ENCODE results near the gene MRPL23.
"Not testable (repeated sequence)": the region's sequence is repeated elsewhere in the genome, so short reads cannot be mapped to it uniquely, and the experiment has no call there.

MRPL23 gene

DNA sequence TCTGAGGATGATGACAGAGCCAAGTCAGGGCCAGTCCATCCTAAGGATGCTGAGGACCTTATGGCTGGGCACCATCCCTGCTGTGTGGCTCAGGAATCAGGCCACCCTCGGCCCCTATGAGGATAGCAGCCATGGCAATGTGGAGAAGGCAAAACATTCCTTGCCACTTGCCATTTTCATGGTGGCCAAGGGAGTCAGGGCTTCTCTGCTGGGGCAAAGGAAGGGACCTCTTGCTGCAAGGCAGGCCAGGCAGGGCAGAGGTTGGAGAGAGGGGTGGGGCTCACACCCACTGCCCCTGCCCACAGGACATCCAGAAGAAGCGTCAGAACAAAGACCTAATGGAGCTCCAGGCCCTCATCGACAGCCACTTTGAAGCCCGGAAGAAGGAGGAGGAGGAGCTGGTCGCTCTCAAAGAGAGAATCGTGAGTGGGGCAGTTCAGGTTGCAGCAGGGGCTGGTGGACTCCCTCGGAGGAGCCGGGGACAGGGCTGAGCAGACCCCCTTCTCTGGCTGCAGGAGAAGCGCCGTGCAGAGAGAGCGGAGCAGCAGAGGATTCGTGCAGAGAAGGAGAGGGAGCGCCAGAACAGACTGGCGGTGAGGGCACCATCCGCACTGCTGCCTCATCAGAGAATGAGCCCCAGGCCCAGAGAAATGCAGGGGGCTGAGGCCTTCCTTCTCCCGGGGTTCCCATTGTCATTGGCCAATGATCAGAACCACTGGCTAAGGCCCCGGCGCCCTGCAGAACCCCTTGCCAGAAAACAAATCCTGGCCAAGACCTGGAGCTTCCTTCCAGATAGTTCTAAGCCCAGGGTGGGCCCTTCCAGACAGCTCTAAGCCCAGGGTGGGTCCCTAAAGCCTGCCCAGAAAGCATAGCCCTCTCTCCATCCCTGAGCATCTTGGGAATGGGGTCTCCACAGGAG, 13.5 kb upstream of the MRPL23 start:
- no peak for DNase-seq (ENCODE audit: low read depth, low spot score)

DNA sequence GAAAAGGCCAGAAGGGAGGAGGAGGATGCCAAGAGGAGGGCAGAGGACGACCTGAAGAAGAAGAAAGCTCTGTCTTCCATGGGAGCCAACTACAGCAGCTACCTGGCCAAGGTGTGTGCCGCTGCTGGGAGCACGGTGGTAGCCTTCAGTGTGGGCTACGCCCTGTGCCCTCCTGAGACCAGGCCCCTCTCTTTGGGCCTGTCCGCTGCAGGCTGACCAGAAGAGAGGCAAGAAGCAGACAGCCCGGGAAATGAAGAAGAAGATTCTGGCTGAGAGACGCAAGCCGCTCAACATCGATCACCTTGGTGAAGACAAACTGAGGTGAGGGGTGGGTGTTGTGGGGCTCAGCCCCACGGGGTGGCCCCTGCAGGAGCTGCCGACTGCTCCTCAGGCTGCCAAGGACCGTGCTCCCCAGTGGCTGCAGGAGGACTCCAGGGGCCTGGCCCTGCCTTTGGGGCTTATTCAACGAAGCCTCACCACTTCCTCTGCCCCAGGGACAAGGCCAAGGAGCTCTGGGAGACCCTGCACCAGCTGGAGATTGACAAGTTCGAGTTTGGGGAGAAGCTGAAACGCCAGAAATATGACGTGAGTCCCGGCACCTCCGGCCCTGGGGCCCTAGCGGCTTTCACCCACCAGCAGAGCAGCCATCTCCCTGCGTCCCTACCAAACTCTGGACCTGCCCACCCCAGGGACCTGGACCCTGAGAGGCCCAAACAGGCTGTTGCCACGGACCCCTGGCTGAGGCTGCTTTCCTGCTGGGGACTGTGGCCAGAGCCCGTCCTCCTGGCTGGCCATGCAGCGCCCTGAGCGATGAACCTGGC, 12.6 kb upstream of the MRPL23 start:
- DNase-seq (ENCODE audit: low read depth, low spot score) = no peak

DNA sequence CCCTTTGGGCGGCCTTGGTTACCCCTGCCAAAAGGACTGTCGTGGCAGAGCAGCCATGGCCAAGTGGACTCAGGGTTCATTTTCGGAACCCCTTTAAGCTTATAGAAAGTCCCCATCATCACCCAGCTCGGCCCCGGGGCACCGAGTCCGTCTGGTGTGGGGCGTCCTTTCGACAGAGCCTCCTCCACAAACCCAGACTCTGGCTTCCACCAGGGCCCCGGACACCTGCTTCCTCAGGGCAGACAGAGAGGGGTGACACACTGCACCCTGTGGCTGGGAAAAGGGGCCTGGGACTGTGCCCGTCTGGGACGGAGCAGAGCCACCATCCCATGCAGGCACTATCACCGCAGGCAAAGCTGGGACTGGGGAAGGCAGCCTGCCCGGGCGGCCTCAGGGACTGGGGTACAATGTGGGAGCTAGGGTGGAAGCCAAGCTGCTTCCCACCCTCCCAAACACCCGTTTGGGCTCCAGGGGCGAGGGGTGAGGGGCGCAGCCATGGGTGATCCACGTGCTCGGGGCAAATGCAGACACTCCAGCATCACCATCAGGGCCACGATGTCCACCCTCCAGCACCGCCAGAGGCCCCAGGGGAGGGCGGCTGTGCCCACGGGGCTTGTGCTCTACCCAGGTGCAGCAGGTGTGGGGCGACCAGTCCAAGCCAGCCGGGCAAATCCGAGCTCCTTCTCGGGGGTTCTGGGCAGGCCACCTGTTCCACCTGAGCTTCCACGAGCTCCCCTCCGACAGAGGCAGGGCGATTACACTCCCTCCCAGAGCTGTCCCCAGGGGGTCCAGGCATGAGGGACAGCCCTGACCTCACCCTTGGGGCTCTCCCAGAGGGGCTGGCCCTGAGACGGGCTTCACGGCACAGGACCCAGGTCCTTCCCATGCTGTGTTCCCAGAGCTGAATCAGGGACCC, 11.7 kb upstream of the MRPL23 start:
- no peak for DNase-seq (ENCODE audit: low read depth, low spot score)

GRCh38 chr11:1936072-1936780, 10.9 kb upstream of the MRPL23 start:
- DNase-seq (ENCODE audit: low read depth, low spot score) = no peak

- no peak for DNase-seq (ENCODE audit: low read depth, low spot score)
Measured at GRCh38 chr11:1936781-1937615, 10.1 kb upstream of the MRPL23 start.

- no peak for DNase-seq (ENCODE audit: low read depth, low spot score)
Measured at GRCh38 chr11:1937616-1938342, 9.4 kb upstream of the MRPL23 start.

DNA sequence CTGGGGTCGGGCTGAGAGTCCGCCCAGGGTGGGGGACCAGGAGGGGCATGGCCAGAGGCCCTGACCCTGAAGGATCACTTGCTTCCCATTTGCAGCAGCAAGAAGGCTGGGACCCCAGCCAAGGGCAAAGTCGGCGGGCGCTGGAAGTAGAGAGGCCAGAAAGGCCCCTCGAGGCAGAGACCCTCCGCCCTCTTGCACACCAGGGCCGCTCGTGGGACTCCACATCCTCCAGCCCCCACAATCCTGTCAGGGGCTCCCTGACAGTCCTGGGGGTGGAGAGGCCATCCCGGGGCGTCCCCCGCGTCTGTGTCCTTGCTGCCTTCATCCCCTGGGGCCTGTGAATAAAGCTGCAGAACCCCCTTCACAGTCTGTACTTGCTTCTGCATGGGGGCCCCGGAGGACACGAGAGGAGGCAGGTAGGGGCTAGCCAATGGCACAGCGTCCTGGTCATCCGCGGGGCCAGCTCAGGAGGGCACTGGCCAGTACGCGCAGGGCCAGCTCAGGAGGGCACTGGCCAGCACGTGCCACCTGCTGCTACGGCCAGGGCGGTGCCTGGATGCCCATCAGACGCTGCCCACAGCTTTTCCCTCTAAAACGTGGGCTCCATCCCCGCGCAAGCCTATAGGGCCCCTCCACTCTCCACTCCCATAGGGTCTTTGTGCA, 8.7 kb upstream of the MRPL23 start:
- DNase-seq (ENCODE audit: low read depth, low spot score) = no peak

- DNase-seq (ENCODE audit: low read depth, low spot score) = no peak
Measured at GRCh38 chr11:1939006-1939625, 8.0 kb upstream of the MRPL23 start.

DNA sequence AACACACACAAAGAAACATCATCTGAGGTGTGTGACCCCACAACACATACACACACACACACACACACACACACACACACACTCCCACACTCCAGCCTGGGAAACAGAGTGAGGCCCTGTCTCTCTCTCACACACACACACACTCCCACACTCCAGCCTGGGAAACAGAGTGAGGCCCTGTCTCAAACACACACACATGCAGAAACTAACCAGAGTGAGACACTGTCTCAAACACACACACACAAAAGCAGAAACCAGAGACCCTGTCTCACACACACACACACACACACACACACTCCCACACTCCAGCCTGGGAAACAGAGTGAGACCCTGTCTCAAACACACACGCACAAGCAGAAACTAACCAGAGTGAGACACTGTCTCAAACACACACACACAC, 7.3 kb upstream of the MRPL23 start:
- not testable (repeated sequence) for DNase-seq (ENCODE audit: low read depth, low spot score)

GRCh38 chr11:1942558-1943260, 4.4 kb upstream of the MRPL23 start:
- no peak for DNase-seq (ENCODE audit: low read depth, low spot score)

DNA sequence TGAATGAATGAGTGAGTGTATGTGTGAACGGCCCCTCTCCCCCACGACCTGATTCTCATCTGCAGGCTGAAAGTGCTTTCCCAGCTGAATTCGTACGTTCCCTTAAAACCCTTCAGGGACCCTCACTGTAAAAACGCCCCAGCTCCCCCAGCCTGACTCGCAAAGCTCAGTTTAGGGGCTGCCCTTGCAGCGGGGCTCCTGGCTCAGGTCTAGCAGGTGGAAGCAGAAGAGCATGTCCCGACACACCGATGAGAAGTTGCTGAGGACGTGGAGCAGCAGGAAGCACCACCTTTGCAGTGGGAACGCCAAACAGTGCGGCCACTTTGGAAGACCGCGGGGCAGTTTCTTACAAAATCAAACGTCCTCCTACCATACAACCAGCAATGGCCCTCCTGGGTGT, 3.6 kb upstream of the MRPL23 start:
- no peak for DNase-seq (ENCODE audit: low read depth, low spot score)

DNA sequence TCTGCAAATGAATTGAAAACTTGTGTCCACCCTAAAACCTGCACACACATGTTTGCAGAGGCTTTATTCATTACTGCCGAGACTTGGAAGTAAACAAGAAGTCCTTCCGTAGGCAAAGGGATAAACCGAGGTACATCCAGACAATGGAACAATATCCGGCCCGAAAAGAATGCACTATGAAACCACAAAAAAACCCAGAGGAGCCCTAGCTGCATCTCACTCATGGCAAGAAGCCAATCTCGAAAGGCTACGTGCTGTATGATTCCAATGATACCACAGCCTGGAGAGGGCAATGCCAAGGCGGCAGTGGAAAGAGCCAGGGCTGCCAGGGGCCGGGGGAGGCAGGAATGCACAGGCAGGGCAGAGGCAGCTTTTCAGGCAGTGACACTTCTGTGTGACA, 3.2 kb upstream of the MRPL23 start:
- no peak for DNase-seq (ENCODE audit: low read depth, low spot score)

DNA sequence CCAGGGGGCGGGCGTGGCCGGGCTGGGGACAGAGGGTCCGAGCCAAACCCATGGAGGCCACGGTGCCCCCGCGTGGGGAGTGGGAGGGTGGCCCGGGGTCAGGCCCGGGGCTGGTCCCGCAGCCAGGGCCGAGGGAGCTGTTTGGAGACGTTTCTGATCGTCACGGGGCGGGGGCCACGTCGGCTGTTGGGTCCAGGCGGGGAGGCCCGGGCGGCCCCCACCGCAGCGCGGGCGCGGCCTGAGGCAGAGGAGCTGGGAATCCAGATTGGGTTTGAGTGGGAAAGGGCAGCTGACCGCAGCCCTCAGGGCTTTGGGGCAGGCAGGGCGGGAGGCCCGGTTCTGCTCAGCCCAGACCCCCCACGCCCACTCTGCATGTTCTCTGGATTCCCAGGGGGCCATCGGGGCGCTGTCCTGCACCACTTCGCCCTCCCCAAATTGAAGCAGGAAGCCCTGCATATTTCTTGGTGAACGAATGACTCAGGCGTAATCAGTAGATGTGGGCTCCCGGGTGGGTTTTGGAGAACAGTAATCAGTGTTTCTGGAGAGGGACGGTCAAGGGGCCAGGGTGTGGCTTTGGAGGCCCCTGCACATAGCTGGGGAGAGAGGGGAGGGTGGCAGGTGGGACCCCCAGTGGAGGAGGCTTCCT, 583 bp downstream of the MRPL23 start:
- DNase-seq (ENCODE audit: low read depth, low spot score) = no peak

DNA sequence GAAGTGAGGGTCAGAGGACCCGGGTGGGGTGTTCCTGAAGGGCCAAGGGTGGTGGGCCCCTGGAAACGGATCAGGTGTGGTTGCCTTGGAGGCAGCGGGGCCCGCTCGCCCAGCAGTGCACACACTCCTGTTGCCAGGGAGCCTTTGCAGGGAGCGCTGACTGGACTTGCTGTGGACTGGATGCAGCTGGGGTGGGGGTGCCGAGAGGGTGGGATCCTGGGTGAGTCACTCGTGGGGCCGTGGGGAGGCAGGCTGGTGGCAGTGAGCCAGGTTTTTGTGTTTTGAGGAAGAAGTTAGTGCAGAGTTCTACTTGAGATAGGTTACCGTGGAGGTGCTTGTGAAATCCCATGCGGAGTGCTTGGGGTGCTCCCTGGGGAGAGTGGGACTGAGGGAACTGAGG, 1.3 kb downstream of the MRPL23 start:
- DNase-seq (ENCODE audit: low read depth, low spot score) = no peak

DNA sequence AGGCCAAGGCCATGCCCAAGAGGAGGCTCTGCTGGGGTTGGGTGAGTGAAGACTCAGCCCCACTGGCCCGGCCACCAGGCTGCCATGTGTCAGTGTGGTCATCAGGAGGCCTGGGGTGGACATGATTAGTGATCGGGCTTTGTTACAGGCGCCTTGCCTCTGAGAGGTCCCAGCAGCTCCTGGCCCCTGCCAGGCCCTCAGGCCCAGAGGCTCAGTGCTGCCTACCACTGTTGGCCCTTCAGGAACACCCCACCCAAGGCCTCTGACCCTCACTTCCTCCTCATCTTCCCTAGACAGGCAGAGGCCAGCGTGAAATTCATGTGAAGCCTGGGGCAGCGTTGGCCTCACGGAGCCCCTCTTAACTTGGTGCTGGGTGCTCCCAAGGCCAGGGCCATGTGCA, 2.2 kb downstream of the MRPL23 start:
- DNase-seq (ENCODE audit: low read depth, low spot score) = no peak

DNA sequence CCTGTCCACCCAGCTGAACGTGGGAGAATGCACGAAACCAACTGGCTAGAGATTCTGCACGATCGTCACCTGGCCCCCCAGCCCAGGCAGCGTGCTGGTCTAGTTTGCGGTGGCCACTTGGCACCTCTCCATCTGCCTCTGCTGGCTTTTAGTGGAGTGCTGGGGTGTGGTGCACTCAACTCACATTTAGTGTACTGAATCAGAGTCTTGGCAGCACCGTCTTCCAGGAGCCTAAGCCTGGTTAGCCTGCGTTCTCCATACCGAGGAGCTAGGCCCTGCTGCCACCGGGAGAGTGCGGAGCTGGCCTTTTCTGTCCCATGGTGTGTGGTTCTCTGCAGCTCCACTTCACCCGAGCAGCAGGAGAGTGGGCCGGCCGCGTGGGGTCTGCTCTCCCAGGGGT, 2.8 kb downstream of the MRPL23 start:
- no peak for DNase-seq (ENCODE audit: low read depth, low spot score)

DNA sequence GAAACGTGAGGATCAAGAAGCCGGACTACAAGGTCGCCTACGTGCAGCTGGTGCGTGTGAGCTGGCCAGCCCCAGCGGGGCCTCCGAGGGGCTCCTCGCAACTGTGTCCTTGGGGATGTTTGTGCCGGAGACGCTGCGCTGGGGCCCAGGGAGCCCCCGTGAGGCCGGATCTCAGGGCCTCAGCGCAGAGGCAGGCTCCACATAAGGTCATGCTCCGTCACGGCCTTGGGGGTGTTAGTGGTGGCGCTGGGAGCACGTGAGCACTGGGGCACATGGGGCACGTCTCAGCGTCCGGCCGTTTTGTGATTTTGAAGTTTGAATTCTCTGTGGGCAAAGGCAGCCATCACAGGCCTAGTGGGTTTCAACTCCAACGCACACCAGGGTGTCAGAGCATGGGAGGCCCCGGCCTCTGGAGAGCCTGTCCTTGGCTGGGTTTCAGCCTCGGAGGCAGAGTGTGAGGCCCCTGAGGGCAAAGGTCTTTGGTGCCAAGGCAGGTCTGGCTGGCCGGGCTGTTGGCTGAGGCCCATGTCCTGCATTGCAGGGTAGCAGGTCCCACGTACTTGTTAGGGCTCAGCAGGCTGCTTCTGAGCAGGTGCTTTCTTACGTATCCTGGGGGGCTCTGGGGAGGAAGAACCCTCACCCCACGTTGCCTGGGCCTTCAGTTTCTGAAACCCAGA, 5.8 kb downstream of the MRPL23 start:
- no peak for DNase-seq (ENCODE audit: low read depth, low spot score)

All from activated CD4-positive, CD25-positive, alpha-beta regulatory T cell treated with anti-CD3 and anti-CD28 coated beads, Interleukin-2, amount 50 U/mL, for 16 hours (primary cell).